Hepatocyte (in vitro differentiated cells): ENCODE measurements around the gene NUP210L. TPM values are rescaled to one million over a fixed set of nuclear protein-coding genes. Genes with fewer than 3 reads are reported as not detected.

ENCODE experiments used
- DNase-seq: peaks from one replicate; pipeline ENCODE4 v3.0.0-alpha.2; 2016; ENCODE audit warnings: low spot score
- H2AFZ ChIP-seq: fragments of 200-600 bp; sonication (generic); 2 replicates; pipeline ENCODE4 v1.6.0; 2016; ENCODE audit warnings: antibody characterized with exemption, mild to moderate bottlenecking
- H3K27ac ChIP-seq: fragments of 200-600 bp; sonication (generic); 2 replicates; pipeline ENCODE4 v1.5.1; 2016; ENCODE audit warnings: mild to moderate bottlenecking
- H3K27me3 ChIP-seq: fragments of 200-600 bp; sonication (generic); 2 replicates; pipeline ENCODE4 v1.6.1; 2016
- H3K36me3 ChIP-seq: fragments of 200-600 bp; sonication (generic); replicated peaks from 2 replicates; pipeline ENCODE4 v1.5.1; 2016; ENCODE audit warnings: low read depth; ENCODE audit not compliant: insufficient read depth
- H3K4me1 ChIP-seq: fragments of 200-600 bp; sonication (generic); 2 replicates; pipeline ENCODE4 v1.5.1; 2016; ENCODE audit warnings: mild to moderate bottlenecking, moderate library complexity; ENCODE audit not compliant: insufficient read depth
- H3K4me2 ChIP-seq: fragments of 200-600 bp; sonication (generic); 2 replicates; pipeline ENCODE4 v1.6.0; 2016
- H3K4me3 ChIP-seq: fragments of 200-600 bp; sonication (generic); 2 replicates; pipeline ENCODE4 v1.5.1; 2016; ENCODE audit warnings: mild to moderate bottlenecking
- H3K79me2 ChIP-seq: fragments of 200-600 bp; sonication (generic); 2 replicates; pipeline ENCODE4 v1.6.0; 2017; ENCODE audit warnings: mild to moderate bottlenecking
- H3K9me2 ChIP-seq: fragments of 200-600 bp; sonication (generic); replicated peaks from 2 replicates; pipeline ENCODE4 v1.6.0; 2017; ENCODE audit warnings: mild to moderate bottlenecking; ENCODE audit not compliant: insufficient read depth
- H3K9me3 ChIP-seq: fragments of 200-600 bp; sonication (generic); 2 replicates; pipeline ENCODE4 v1.5.1; 2016; ENCODE audit warnings: low read depth, mild to moderate bottlenecking
- H4K20me1 ChIP-seq: fragments of 200-600 bp; sonication (generic); 2 replicates; pipeline ENCODE4 v1.6.0; 2016; ENCODE audit warnings: mild to moderate bottlenecking; ENCODE audit not compliant: insufficient read depth, poor library complexity, severe bottlenecking
- CTCF ChIP-seq: fragments of 200-600 bp; sonication (generic); IDR thresholded peaks from 2 replicates; pipeline ENCODE4 v1.5.1; 2016; ENCODE audit warnings: antibody characterized with exemption, mild to moderate bottlenecking; ENCODE audit not compliant: poor library complexity
- EZH2 ChIP-seq: fragments of 200-600 bp; sonication (generic); IDR thresholded peaks from 2 replicates; pipeline ENCODE4 v1.6.1; 2016; ENCODE audit warnings: antibody characterized with exemption, mild to moderate bottlenecking, borderline replicate concordance
- EZH2phosphoT487 ChIP-seq: fragments of 200-600 bp; sonication (generic); IDR thresholded peaks from one replicate; pipeline ENCODE4 v1.6.1; 2018; ENCODE audit warnings: antibody characterized with exemption, mild to moderate bottlenecking, low read depth, moderate library complexity; ENCODE audit not compliant: unreplicated experiment, severe bottlenecking
- WGBS: methylation state at CpG from one replicate; pipeline ENCODE4 v1.1.6; 2016; ENCODE audit warnings: low lambda C conversion rate; ENCODE audit errors: missing lambda C conversion rate; 5-methylcytosine and 5-hydroxymethylcytosine counted together
- polyA plus RNA-seq: library from polyadenylated mRNA; unstranded; fragments of >200 nt; fragmentation: Nextera tagmentation; extraction: Ambion mirVana; gene quantifications from 2 replicates; pipeline ENCODE4 v1.2.1, GENCODE V29; 2016
- total RNA-seq: library from RNA; depleted of rRNA; stranded (reverse); fragments of >200 nt; gene quantifications from 2 replicates; pipeline ENCODE4 v1.2.3, GENCODE V29; 2014

Gene NUP210L
- total and polyA plus RNA-seq, 2 experiments from 2014 or later = 0.03 TPM; not detected in 1

GRCh38 chr1:154158307-154159125, 3.6 kb upstream of the NUP210L start:
- no peaks in the 10 kb centered on the region for H3K9me3 ChIP-seq
- H3K4me3 ChIP-seq = no peak overlapping the region
- H3K4me2 ChIP-seq = no peak overlapping the region
- H3K9me2 ChIP-seq = no peaks in the 10 kb centered on the region
- 92% methylated on average over 8 of the region's 8 CpGs for WGBS
- H3K4me1 ChIP-seq = peaks cover 4% of the 10 kb centered on the region
- peaks cover 6% of the 10 kb centered on the region for H3K79me2 ChIP-seq
- no peaks in the 10 kb centered on the region for H4K20me1 ChIP-seq
- no peaks in the 10 kb centered on the region for H3K27me3 ChIP-seq
- TF ChIP-seq EZH2phosphoT487 (no peak), CTCF (no peak)
- DNase-seq = no peak
- no peak overlapping the region for H2AFZ ChIP-seq
- H3K27ac ChIP-seq = peak overlapping the region; percentile 11
- H3K36me3 ChIP-seq = peaks cover 4% of the 10 kb centered on the region

- peaks cover 4% of the 10 kb centered on the region for H3K36me3 ChIP-seq
- peaks cover 4% of the 10 kb centered on the region for H3K4me1 ChIP-seq
- H3K4me3 ChIP-seq = no peak overlapping the region
- H3K9me2 ChIP-seq = no peaks in the 10 kb centered on the region
- H3K9me3 ChIP-seq = no peaks in the 10 kb centered on the region
- WGBS = 77% methylated on average over 7 of the region's 7 CpGs
- H3K27ac ChIP-seq = peak overlapping the region; percentile 11
- H4K20me1 ChIP-seq = no peaks in the 10 kb centered on the region
- H2AFZ ChIP-seq = no peak overlapping the region
- peak; percentile 29 for DNase-seq
- TF ChIP-seq EZH2phosphoT487 (no peak), CTCF (no peak), EZH2 (no peak)
- no peaks in the 10 kb centered on the region for H3K27me3 ChIP-seq
- peaks cover 6% of the 10 kb centered on the region for H3K79me2 ChIP-seq
- no peak overlapping the region for H3K4me2 ChIP-seq
These were observed 2.8 kb upstream of the NUP210L start for GRCh38 chr1:154157520-154158306.

- peaks cover 3% of the 10 kb centered on the region for H3K79me2 ChIP-seq
- no peak for TF ChIP-seq EZH2
- TF ChIP-seq EZH2phosphoT487 = no peak
- TF ChIP-seq CTCF = no peak
- DNase-seq = peak; percentile 52
- H3K36me3 ChIP-seq = no peaks in the 10 kb centered on the region
- H3K4me1 ChIP-seq = peaks cover 7% of the 10 kb centered on the region
- no peaks in the 10 kb centered on the region for H3K9me3 ChIP-seq
- WGBS = 36% methylated on average over 9 of the region's 9 CpGs
- no peak overlapping the region for H3K4me2 ChIP-seq
- no peaks in the 10 kb centered on the region for H3K27me3 ChIP-seq
- H3K9me2 ChIP-seq = no peaks in the 10 kb centered on the region
- H4K20me1 ChIP-seq = no peaks in the 10 kb centered on the region
- H2AFZ ChIP-seq = no peak overlapping the region
- no peak overlapping the region for H3K4me3 ChIP-seq
- peak overlapping the region; percentile 87 for H3K27ac ChIP-seq
These were observed 378 bp upstream of the NUP210L start for GRCh38 chr1:154155251-154155650.
